ENCODE results near the gene SP100.
"Not testable (repeated sequence)": the region's sequence is repeated elsewhere in the genome, so short reads cannot be mapped to it uniquely, and the experiment has no call there.

SP100 gene
- 403 to 455 reads per million in 2 donors for total RNA-seq

GRCh38 chr2:230416061-230416721, at the start of gene SP100:
Gene SP100, plus strand, starts transcription at chr2:230416201. Its CDS starts 96 bp downstream, at chr2:230416297.
- peak; percentile 56 for DNase-seq

- no peak for DNase-seq
Measured at GRCh38 chr2:230382108-230382507, 33.9 kb upstream of the SP100 start.

GRCh38 chr2:230383453-230383852, 32.5 kb upstream of the SP100 start:
- no peak for DNase-seq

- DNase-seq, result no peak
Measured at GRCh38 chr2:230384986-230385385, 31.0 kb upstream of the SP100 start.

GRCh38 chr2:230394301-230394700, 21.7 kb upstream of the SP100 start:
- DNase-seq, result no peak

GRCh38 chr2:230398698-230399097, 17.3 kb upstream of the SP100 start:
- DNase-seq, result not testable (repeated sequence)

GRCh38 chr2:230400041-230400440, 16.0 kb upstream of the SP100 start:
- DNase-seq, result no peak

GRCh38 chr2:230400454-230400853, 15.5 kb upstream of the SP100 start:
- DNase-seq, result no peak

- not testable (repeated sequence) for DNase-seq
Measured at GRCh38 chr2:230401026-230401425, 15.0 kb upstream of the SP100 start.

GRCh38 chr2:230403746-230404145, 12.3 kb upstream of the SP100 start:
- DNase-seq, result no peak

- no peak for DNase-seq
Measured at GRCh38 chr2:230405824-230406223, 10.2 kb upstream of the SP100 start.

- DNase-seq, result no peak
Measured at GRCh38 chr2:230408244-230408842, 7.7 kb upstream of the SP100 start.

- DNase-seq, result not testable (repeated sequence)
Measured at GRCh38 chr2:230409316-230409715, 6.7 kb upstream of the SP100 start.

- DNase-seq, result no peak
Measured at GRCh38 chr2:230410263-230410662, 5.7 kb upstream of the SP100 start.

GRCh38 chr2:230410861-230411569, 5.0 kb upstream of the SP100 start:
- DNase-seq, result no peak

- DNase-seq, result peak; percentile 56
Measured at GRCh38 chr2:230411570-230412370, 4.2 kb upstream of the SP100 start.

- DNase-seq, result no peak
Measured at GRCh38 chr2:230412371-230412711, 3.7 kb upstream of the SP100 start.

GRCh38 chr2:230412846-230413245, 3.2 kb upstream of the SP100 start:
- DNase-seq, result no peak

- no peak for DNase-seq
Measured at GRCh38 chr2:230413479-230413878, 2.5 kb upstream of the SP100 start.

GRCh38 chr2:230414302-230414701, 1.7 kb upstream of the SP100 start:
- no peak for DNase-seq

GRCh38 chr2:230417436-230417835, 1.4 kb downstream of the SP100 start:
- DNase-seq, result no peak

- DNase-seq, result no peak
Measured at GRCh38 chr2:230418341-230419016, 2.5 kb downstream of the SP100 start.

GRCh38 chr2:230419181-230419580, 3.2 kb downstream of the SP100 start:
- no peak for DNase-seq
